ENCODE data around the gene ABCA13.

- TF ChIP-seq CTCF (IDR thresholded peaks at IDR 0.05) (no peak), POLR2A (IDR thresholded peaks at IDR 0.05) (no peak)
Measured at GRCh38 chr7:48525736-48526732, 354.8 kb downstream of the ABCA13 start.
